ENCODE data around the gene SPTBN1.

SPTBN1 gene

DNA sequence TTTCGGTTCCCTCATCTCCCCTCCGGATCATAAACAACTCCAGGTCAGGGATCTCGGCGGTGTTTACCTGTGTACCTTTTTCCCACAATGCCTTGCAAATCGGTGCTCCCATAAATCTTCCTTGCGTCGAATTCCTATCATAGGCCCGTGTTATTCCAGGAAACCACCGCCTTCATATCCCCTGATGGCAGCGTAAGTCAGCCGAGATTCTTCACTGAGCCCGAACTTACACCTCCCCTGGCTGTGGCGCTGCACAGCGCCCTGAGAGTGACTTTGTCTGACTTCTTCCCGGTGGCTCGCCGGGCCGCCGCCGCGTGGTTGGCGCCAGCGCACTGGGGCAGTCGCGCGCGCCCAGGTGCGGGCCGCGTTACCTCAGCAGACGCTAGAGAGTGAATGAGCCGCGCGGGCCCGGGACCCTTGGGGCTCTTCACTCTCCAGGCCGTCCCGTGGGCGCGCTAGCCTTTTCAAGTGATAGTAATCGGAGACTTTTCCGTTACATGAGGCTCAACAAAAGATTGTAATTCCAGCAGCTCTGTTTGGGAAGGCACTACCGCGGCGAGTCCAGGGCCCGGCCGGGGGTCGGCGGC, 101.6 kb downstream of the SPTBN1 start:
- Histone ChIP-seq H3K9ac (ENCODE audit: low read depth in 1 of 2, low read length in 2 of 2) (peak overlapping the region; percentile 90 to 94), H3K4me1 (ENCODE audit: control insufficient read depth in 1 of 2, insufficient read depth in 2 of 2, low read length in 2 of 2) (peaks cover 33 to 57% of the 10 kb centered on the region in 2 donors), H3K27me3 (ENCODE audit: control insufficient read depth in 1 of 2, insufficient read depth in 2 of 2, low read length in 2 of 2) (no peaks in the 10 kb centered on the region), H3K9me3 (ENCODE audit: control insufficient read depth in 1 of 2, low read length in 2 of 2) (no peaks in the 10 kb centered on the region), H3K4me3 (ENCODE audit: low read depth in 1 of 2, low read length in 2 of 2) (peak overlapping the region; percentile 87 to 91), H3K27ac (ENCODE audit: low read depth, low read length) (peak overlapping the region; percentile 91), H3K36me3 (ENCODE audit: control insufficient read depth in 1 of 2, insufficient read depth in 2 of 2, low read length in 2 of 2) (no peaks in the 10 kb centered on the region)

DNA sequence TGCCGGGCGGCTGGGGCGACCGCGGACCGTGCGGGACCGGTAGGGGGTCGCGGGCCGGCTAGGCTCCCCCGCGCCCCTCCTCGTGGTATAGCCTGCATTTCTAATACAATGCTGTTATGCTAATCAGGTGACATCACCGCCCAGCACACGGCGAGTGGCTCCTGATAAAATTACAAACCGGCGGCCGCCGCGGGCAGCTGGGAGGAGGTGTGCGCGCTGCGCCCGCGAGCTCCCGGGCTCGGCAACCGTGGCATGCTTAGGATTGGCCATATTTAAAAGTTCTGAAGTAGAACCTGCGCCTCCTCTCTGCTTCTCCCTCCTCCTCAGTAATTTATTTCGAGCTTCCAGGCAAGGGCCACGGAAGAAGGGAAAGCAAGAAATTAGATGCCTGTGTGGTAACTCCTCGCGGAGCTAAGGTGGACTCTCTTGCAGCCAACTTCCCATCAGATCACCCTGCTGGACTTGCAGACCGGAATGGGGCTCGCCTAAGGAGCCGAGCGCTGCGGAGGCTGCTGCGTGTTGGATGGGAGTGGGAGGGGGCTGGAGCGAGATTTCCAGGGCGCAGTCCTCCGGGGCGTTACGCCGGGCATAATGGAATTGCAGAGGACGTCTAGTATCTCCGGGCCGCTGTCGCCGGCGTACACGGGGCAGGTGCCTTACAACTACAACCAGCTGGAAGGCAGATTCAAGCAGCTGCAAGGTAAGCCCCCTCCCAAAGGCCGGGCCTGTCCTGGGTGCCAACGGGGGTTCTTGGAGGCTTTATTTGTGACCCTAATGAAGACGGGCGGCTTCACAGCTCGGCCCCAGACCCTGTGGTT, 102.3 kb downstream of the SPTBN1 start:
- Histone ChIP-seq H3K9ac (ENCODE audit: low read depth in 1 of 2, low read length in 2 of 2) (peak overlapping the region; percentile 90 to 94), H3K27ac (ENCODE audit: low read depth, low read length) (peak overlapping the region; percentile 91), H3K4me1 (ENCODE audit: control insufficient read depth in 1 of 2, insufficient read depth in 2 of 2, low read length in 2 of 2) (peaks cover 33 to 61% of the 10 kb centered on the region in 2 donors), H3K36me3 (ENCODE audit: control insufficient read depth in 1 of 2, insufficient read depth in 2 of 2, low read length in 2 of 2) (no peaks in the 10 kb centered on the region), H3K27me3 (ENCODE audit: control insufficient read depth in 1 of 2, insufficient read depth in 2 of 2, low read length in 2 of 2) (no peaks in the 10 kb centered on the region), H3K4me3 (ENCODE audit: low read depth in 1 of 2, low read length in 2 of 2) (peak overlapping the region; percentile 87 to 91), H3K9me3 (ENCODE audit: control insufficient read depth in 1 of 2, low read length in 2 of 2) (no peaks in the 10 kb centered on the region)

DNA sequence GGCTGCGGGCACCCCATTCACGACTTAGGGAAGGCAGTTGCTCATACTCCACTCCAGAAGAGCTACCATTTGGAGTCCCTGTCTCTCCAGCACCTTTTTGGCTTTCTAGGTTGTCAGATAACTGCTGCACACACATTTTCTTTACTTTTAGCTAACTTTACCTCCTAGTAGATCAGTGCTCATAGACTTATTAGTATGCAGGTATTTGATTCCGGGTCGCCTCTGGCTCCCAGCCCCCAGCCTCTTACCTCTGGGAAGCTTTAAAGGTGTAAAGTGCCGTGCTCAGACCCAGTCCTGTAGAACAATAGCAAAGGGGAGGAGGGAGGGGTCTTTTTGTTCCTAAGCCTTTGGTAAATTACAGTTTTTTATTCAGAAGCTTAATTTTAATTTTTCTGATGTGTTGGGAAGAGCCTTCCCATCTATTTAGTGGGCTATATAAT, 102.9 kb downstream of the SPTBN1 start:
- H3K9me3 ChIP-seq (ENCODE audit: control insufficient read depth in 1 of 2, low read length in 2 of 2), result no peaks in the 10 kb centered on the region
- H3K27me3 ChIP-seq (ENCODE audit: control insufficient read depth in 1 of 2, insufficient read depth in 2 of 2, low read length in 2 of 2), result no peaks in the 10 kb centered on the region
- peak overlapping the region; percentile 90 to 94 for H3K9ac ChIP-seq (ENCODE audit: low read depth in 1 of 2, low read length in 2 of 2)
- H3K4me3 ChIP-seq (ENCODE audit: low read depth in 1 of 2, low read length in 2 of 2), result peak overlapping the region; percentile 87 to 91
- peak overlapping the region; percentile 91 for H3K27ac ChIP-seq (ENCODE audit: low read depth, low read length)
- no peaks in the 10 kb centered on the region for H3K36me3 ChIP-seq (ENCODE audit: control insufficient read depth in 1 of 2, insufficient read depth in 2 of 2, low read length in 2 of 2)
- H3K4me1 ChIP-seq (ENCODE audit: control insufficient read depth in 1 of 2, insufficient read depth in 2 of 2, low read length in 2 of 2), result peaks cover 33 to 63% of the 10 kb centered on the region in 2 donors

DNA sequence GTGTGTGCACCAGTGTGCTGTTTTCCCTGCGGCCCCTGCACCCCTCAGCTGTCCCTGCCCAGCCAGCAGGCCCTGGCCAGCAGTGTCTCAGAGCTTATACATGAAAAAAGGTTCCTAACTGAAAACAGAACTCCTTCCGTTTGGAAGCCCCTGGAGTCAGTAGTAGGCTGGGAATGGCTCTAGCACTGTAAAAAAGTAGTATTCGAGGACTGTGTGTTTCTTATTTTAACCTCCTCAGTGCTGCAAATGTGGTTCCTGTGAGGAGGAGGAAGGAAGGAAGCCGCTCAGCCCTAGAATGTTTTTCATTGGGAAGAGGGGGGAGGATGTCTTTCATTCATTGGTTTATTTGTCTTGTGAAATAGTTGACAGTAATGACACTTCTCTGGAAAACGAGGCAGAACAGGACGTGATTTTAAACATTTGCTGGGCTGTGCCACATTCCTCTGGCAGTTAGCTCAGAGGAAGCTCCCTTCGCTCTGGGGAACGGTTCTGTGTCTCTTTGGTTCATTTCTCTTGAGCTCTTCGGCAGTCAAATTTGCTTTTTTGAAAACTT, 103.5 kb downstream of the SPTBN1 start:
- Histone ChIP-seq H3K9me3 (ENCODE audit: control insufficient read depth in 1 of 2, low read length in 2 of 2) (no peaks in the 10 kb centered on the region), H3K27ac (ENCODE audit: low read depth, low read length) (peak overlapping the region; percentile 91), H3K4me1 (ENCODE audit: control insufficient read depth in 1 of 2, insufficient read depth in 2 of 2, low read length in 2 of 2) (peaks cover 34 to 66% of the 10 kb centered on the region in 2 donors), H3K36me3 (ENCODE audit: control insufficient read depth in 1 of 2, insufficient read depth in 2 of 2, low read length in 2 of 2) (no peaks in the 10 kb centered on the region), H3K4me3 (ENCODE audit: low read depth in 1 of 2, low read length in 2 of 2) (peak overlapping the region; percentile 87 to 91), H3K27me3 (ENCODE audit: control insufficient read depth in 1 of 2, insufficient read depth in 2 of 2, low read length in 2 of 2) (no peaks in the 10 kb centered on the region), H3K9ac (ENCODE audit: low read depth in 1 of 2, low read length in 2 of 2) (peak overlapping the region; percentile 90 to 94)

DNA sequence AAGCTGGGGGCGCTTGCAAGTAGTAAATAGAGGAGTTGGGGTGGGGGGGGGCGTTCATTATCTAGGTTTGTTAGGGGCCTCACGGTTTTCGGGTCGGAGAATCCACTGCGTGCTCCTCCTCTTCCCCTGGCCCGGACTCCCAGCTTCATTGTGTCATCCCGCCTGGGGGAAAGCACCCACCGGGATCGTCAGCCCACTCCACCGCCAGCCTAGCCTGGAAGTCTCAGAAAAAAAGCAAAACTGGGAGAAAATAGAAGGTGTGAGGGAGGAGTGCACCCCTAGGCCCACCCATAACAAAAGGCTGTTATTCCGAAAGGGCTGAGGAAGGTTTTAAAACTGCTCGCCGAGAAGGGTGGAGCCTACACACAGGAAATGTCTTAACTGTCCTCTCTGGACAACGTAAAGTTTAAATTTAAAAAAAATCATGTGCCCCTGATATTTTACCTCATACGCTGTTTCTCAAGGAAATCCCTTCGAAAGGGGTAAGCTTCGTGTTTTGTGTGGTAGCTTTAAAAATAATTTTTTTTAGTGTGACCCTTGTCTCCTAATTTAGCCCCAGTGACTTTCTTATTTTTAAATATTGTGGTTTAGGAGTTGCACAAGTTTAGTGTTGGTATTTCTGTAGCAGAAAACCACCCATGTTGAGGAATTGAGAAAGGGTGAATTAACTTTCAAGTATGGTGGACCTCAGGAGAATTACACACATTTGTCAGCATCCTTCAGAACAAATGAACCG, 104.2 kb downstream of the SPTBN1 start:
- peak overlapping the region; percentile 91 for H3K27ac ChIP-seq (ENCODE audit: low read depth, low read length)
- H3K9ac ChIP-seq (ENCODE audit: low read depth in 1 of 2, low read length in 2 of 2), result peak overlapping the region; percentile 90 to 94
- H3K27me3 ChIP-seq (ENCODE audit: control insufficient read depth in 1 of 2, insufficient read depth in 2 of 2, low read length in 2 of 2), result no peaks in the 10 kb centered on the region

DNA sequence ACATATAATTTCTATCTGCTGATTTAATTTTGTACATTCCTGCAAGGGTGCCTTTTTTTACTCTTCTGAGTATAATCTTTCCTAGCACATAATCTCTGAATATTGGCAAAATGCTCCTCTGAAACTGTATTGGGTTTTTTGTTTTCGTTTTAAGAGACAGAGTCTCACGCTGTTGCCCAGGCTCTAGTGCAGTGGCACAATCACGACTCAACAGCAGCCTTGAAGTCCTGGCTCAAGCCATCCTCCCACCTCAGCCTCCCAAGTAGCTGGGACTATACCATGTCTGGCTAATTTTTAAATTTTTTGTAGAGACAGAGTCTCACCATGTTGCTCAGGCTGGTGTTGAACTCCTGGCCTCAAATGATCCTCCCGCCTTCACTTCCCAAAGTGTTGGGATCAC, 104.9 kb downstream of the SPTBN1 start:
- no peaks in the 10 kb centered on the region for H3K27me3 ChIP-seq (ENCODE audit: control insufficient read depth in 1 of 2, insufficient read depth in 2 of 2, low read length in 2 of 2)
- H3K4me1 ChIP-seq (ENCODE audit: control insufficient read depth in 1 of 2, insufficient read depth in 2 of 2, low read length in 2 of 2), result peaks cover 35 to 62% of the 10 kb centered on the region in 2 donors
- no peak overlapping the region for H3K27ac ChIP-seq (ENCODE audit: low read depth, low read length)
- no peaks in the 10 kb centered on the region for H3K36me3 ChIP-seq (ENCODE audit: control insufficient read depth in 1 of 2, insufficient read depth in 2 of 2, low read length in 2 of 2)
- no peaks in the 10 kb centered on the region for H3K9me3 ChIP-seq (ENCODE audit: control insufficient read depth in 1 of 2, low read length in 2 of 2)
- peak overlapping the region; percentile 90 to 94 for H3K9ac ChIP-seq (ENCODE audit: low read depth in 1 of 2, low read length in 2 of 2)
- peak overlapping the region; percentile 87 to 91 for H3K4me3 ChIP-seq (ENCODE audit: low read depth in 1 of 2, low read length in 2 of 2)

More for the DNA sequence above, 104.2 kb downstream of the SPTBN1 start:
- no peaks in the 10 kb centered on the region for H3K9me3 ChIP-seq (ENCODE audit: control insufficient read depth in 1 of 2, low read length in 2 of 2)
- peaks cover 34 to 67% of the 10 kb centered on the region in 2 donors for H3K4me1 ChIP-seq (ENCODE audit: control insufficient read depth in 1 of 2, insufficient read depth in 2 of 2, low read length in 2 of 2)
- H3K4me3 ChIP-seq (ENCODE audit: low read depth in 1 of 2, low read length in 2 of 2), result peak overlapping the region; percentile 87 to 91
- H3K36me3 ChIP-seq (ENCODE audit: control insufficient read depth in 1 of 2, insufficient read depth in 2 of 2, low read length in 2 of 2), result no peaks in the 10 kb centered on the region

DNA sequence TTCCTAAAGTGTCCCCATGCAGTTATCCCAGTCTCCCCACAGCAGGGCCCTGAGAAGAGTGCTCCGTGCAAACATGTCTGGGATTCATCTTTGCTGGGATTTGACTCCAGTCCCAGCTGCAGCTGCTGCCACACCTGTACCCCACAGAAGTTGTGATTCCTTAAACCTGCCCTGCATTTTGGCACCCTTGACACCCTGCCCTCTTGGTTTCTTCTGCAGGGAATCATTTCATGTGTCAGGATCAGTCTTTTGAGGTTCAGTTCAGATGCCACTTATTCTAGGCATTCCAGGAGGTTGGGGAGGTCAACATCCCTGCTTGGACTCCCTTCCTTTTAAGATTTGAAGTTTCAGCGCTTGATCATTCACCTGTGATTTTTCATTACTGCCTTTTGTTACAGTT, 108.3 kb downstream of the SPTBN1 start:
- H3K9me3 ChIP-seq (ENCODE audit: control insufficient read depth in 1 of 2, low read length in 2 of 2), result no peaks in the 10 kb centered on the region
- no peak overlapping the region for H3K27ac ChIP-seq (ENCODE audit: low read depth, low read length)
- H3K4me1 ChIP-seq (ENCODE audit: control insufficient read depth in 1 of 2, insufficient read depth in 2 of 2, low read length in 2 of 2), result peaks cover 43 to 63% of the 10 kb centered on the region in 2 donors
- no peak overlapping the region for H3K4me3 ChIP-seq (ENCODE audit: low read depth in 1 of 2, low read length in 2 of 2)
- H3K9ac ChIP-seq (ENCODE audit: low read depth in 1 of 2, low read length in 2 of 2), result no peak overlapping the region
- no peaks in the 10 kb centered on the region for H3K36me3 ChIP-seq (ENCODE audit: control insufficient read depth in 1 of 2, insufficient read depth in 2 of 2, low read length in 2 of 2)
- H3K27me3 ChIP-seq (ENCODE audit: control insufficient read depth in 1 of 2, insufficient read depth in 2 of 2, low read length in 2 of 2), result no peaks in the 10 kb centered on the region

DNA sequence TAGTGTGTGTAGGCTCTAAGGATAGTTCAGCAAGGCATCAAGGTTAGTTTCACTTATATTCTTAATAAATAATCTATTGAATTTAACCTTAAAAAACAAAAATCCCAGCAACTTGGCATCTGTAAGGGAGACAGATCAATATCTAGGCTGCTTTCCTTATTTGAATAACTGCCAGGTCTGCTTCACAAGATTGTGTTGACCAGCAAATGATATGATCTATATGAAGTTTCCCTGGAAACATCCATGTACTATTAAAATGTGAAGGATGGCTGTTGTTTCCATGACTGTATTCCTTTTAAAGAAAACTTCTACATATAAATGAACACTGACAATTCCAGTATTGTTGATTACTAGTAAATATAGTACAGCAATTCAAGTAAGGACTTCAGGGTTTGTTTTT, 109.4 kb downstream of the SPTBN1 start:
- no peaks in the 10 kb centered on the region for H3K36me3 ChIP-seq (ENCODE audit: control insufficient read depth in 1 of 2, insufficient read depth in 2 of 2, low read length in 2 of 2)
- peaks cover 53 to 72% of the 10 kb centered on the region in 2 donors for H3K4me1 ChIP-seq (ENCODE audit: control insufficient read depth in 1 of 2, insufficient read depth in 2 of 2, low read length in 2 of 2)
- no peak overlapping the region for H3K4me3 ChIP-seq (ENCODE audit: low read depth in 1 of 2, low read length in 2 of 2)
- H3K27me3 ChIP-seq (ENCODE audit: control insufficient read depth in 1 of 2, insufficient read depth in 2 of 2, low read length in 2 of 2), result no peaks in the 10 kb centered on the region
- no peak overlapping the region for H3K27ac ChIP-seq (ENCODE audit: low read depth, low read length)
- no peaks in the 10 kb centered on the region for H3K9me3 ChIP-seq (ENCODE audit: control insufficient read depth in 1 of 2, low read length in 2 of 2)
- no peak overlapping the region for H3K9ac ChIP-seq (ENCODE audit: low read depth in 1 of 2, low read length in 2 of 2)

DNA sequence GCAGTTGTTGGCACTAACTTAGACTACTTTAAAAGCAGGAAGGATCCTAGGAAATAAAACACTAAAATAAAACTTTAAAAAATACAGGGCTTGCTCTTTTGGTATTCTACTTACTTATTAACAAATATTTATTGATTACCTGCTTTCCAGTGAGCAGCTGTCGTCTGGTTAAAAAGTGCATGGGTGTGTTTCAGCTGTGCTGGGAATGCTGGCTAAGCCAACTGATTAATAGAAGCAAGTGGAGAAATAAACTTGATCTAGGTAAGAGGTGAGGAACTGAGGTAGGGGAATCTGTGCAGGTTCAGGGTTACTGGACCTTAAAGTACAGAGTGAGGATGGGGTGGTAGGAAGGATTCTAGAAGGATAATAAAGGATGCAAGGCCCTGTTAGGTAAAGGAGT, 110.8 kb downstream of the SPTBN1 start:
- Histone ChIP-seq H3K27ac (ENCODE audit: low read depth, low read length) (no peak overlapping the region), H3K9me3 (ENCODE audit: control insufficient read depth in 1 of 2, low read length in 2 of 2) (no peaks in the 10 kb centered on the region), H3K27me3 (ENCODE audit: control insufficient read depth in 1 of 2, insufficient read depth in 2 of 2, low read length in 2 of 2) (no peaks in the 10 kb centered on the region), H3K9ac (ENCODE audit: low read depth in 1 of 2, low read length in 2 of 2) (no peak overlapping the region), H3K4me1 (ENCODE audit: control insufficient read depth in 1 of 2, insufficient read depth in 2 of 2, low read length in 2 of 2) (peaks cover 65 to 75% of the 10 kb centered on the region in 2 donors), H3K4me3 (ENCODE audit: low read depth in 1 of 2, low read length in 2 of 2) (no peak overlapping the region), H3K36me3 (ENCODE audit: control insufficient read depth in 1 of 2, insufficient read depth in 2 of 2, low read length in 2 of 2) (no peaks in the 10 kb centered on the region)

All from duodenal mucosa (tissue), 2 donors.